Keratinocyte (primary cell): Measurements from ENCODE around the gene UGCG. TPM values are rescaled to one million over a fixed set of nuclear protein-coding genes. Genes with fewer than 3 reads are reported as not detected.

Experiments
- DNase-seq: peaks from one replicate; pipeline ENCODE4 v3.0.0-alpha.2; 2011; ENCODE audit warnings: low read depth, missing footprints, low spot score
- FAIRE-seq: peaks from 2 replicates; lab custom pipeline; 2011; peaks lifted over from hg19 to GRCh38; lab: Jason Lieb, UNC
- H2AFZ ChIP-seq: 2 replicates; pipeline ENCODE4 v1.6.0; 2012; ENCODE audit warnings: low read length, control low read depth, inconsistent platforms; ENCODE audit not compliant: control insufficient read depth
- H3K27ac ChIP-seq: 2 replicates; pipeline ENCODE4 v1.5.1; 2011; ENCODE audit warnings: low read length; ENCODE audit not compliant: control insufficient read depth, insufficient read depth
- H3K27me3 ChIP-seq: 3 replicates; pipeline ENCODE4 v1.6.0; 2011; ENCODE audit warnings: low read length; ENCODE audit not compliant: control insufficient read depth, insufficient read depth; ENCODE audit errors: extremely low read depth
- H3K36me3 ChIP-seq, 2 experiments: 2 replicates in 1 of 2; 3 replicates in 1 of 2; pipeline ENCODE4 v1.5.1; 2011; ENCODE audit warnings: low read length in 2 of 2, mild to moderate bottlenecking in 1 of 2; ENCODE audit not compliant: control insufficient read depth in 2 of 2, insufficient read depth in 2 of 2; ENCODE audit errors: extremely low read depth in 1 of 2
- H3K4me1 ChIP-seq: 3 replicates; pipeline ENCODE4 v1.5.1; 2011; ENCODE audit warnings: low read length; ENCODE audit not compliant: control insufficient read depth, insufficient read depth; ENCODE audit errors: extremely low read depth
- H3K4me2 ChIP-seq: 3 replicates; pipeline ENCODE4 v1.6.0; 2011; ENCODE audit warnings: low read depth, low read length; ENCODE audit not compliant: control insufficient read depth, insufficient read depth; ENCODE audit errors: extremely low read depth
- H3K4me3 ChIP-seq, 3 experiments: fragments of 200-600 bp in 1 of 3; sonication (generic) in 1 of 3; 2 replicates in 2 of 3; 3 replicates in 1 of 3; pipeline ENCODE4 v1.5.1; 2011 to 2016; ENCODE audit warnings: low read length in 3 of 3, mild to moderate bottlenecking in 3 of 3, control low read depth in 2 of 3, inconsistent platforms in 1 of 3, low read depth in 1 of 3, mixed read lengths in 1 of 3, mixed run types in 1 of 3, moderate library complexity in 1 of 3; ENCODE audit not compliant: control insufficient read depth in 2 of 3, insufficient read depth in 2 of 3; ENCODE audit errors: extremely low read depth in 1 of 3
- H3K79me2 ChIP-seq: 2 replicates; pipeline ENCODE4 v1.6.0; 2012; ENCODE audit warnings: low read length; ENCODE audit not compliant: control insufficient read depth, insufficient read depth
- H3K9ac ChIP-seq: 3 replicates; pipeline ENCODE4 v1.6.0; 2011; ENCODE audit warnings: low read length; ENCODE audit not compliant: control insufficient read depth, insufficient read depth; ENCODE audit errors: extremely low read depth
- H3K9me1 ChIP-seq: 3 replicates; pipeline ENCODE4 v1.6.0; 2011; ENCODE audit warnings: low read length; ENCODE audit not compliant: control insufficient read depth, insufficient read depth; ENCODE audit errors: extremely low read depth
- H3K9me3 ChIP-seq: 2 replicates; pipeline ENCODE4 v1.5.1; 2012; ENCODE audit warnings: low read depth, low read length; ENCODE audit not compliant: control insufficient read depth
- H4K20me1 ChIP-seq: 3 replicates; pipeline ENCODE4 v1.6.0; 2011; ENCODE audit warnings: low read length; ENCODE audit not compliant: control insufficient read depth, insufficient read depth; ENCODE audit errors: extremely low read depth
- EZH2 ChIP-seq: IDR thresholded peaks from one replicate; pipeline ENCODE4 v1.6.1; 2012; ENCODE audit warnings: inconsistent platforms, mild to moderate bottlenecking, low read length, moderate library complexity
- dilution Hi-C: fragments of 300-500 bp; cut with MboI; formaldehyde crosslinking; loops from one replicate; pipeline ENCODE4 v1.7.0; 2020; ENCODE audit warnings: low sequenced_read_pairs; ENCODE audit not compliant: extremely low pct_ligation_motif_present
- polyA plus RNA-seq, 5 experiments: library from polyadenylated mRNA; depleted of rRNA in 3 of 5; stranded (reverse) in 3 of 5; stranded (forward) in 1 of 5; unstranded in 1 of 5; fragments of >200 nt; gene quantifications; 1 replicate in 1 of 5; 2 replicates in 3 of 5; 3 replicates in 1 of 5; pipeline versions ENCODE4 v1.2.1 to v1.2.3, GENCODE V29; 2011 to 2012; ENCODE audit warnings: missing spikeins in 2 of 5, low read depth in 1 of 5, low replicate concordance in 1 of 5
- TF ChIP-seq, protein P1 (sequence below), 3 experiments: IDR thresholded peaks in 1 of 3; conservative IDR thresholded peaks in 1 of 3; optimal IDR thresholded peaks in 1 of 3; 2 replicates in 2 of 3; 3 replicates in 1 of 3; pipeline versions ENCODE3 to v1.5.1; 2011; ENCODE audit warnings: low read length in 3 of 3, mild to moderate bottlenecking in 3 of 3, moderate library complexity in 2 of 3, control low read depth in 1 of 3, inconsistent platforms in 1 of 3; ENCODE audit not compliant: insufficient read depth in 2 of 3; ENCODE audit errors: extremely low read depth in 1 of 3

The UGCG gene
- polyA plus RNA-seq, 1 donor (not counting 4 experiments of a cell fraction or from before 2014, with no cell fraction given) = 49.8 TPM

- no peaks in the 10 kb centered on the region for H3K9me3 ChIP-seq
- peaks cover 14% of the 10 kb centered on the region for H3K4me1 ChIP-seq
- no peak overlapping the region for H3K9ac ChIP-seq
- H3K27me3 ChIP-seq = no peaks in the 10 kb centered on the region
- H4K20me1 ChIP-seq = no peaks in the 10 kb centered on the region
- no peak overlapping the region for H2AFZ ChIP-seq
- TF ChIP-seq EZH2 = no peak
- TF ChIP-seq, protein P1, sequence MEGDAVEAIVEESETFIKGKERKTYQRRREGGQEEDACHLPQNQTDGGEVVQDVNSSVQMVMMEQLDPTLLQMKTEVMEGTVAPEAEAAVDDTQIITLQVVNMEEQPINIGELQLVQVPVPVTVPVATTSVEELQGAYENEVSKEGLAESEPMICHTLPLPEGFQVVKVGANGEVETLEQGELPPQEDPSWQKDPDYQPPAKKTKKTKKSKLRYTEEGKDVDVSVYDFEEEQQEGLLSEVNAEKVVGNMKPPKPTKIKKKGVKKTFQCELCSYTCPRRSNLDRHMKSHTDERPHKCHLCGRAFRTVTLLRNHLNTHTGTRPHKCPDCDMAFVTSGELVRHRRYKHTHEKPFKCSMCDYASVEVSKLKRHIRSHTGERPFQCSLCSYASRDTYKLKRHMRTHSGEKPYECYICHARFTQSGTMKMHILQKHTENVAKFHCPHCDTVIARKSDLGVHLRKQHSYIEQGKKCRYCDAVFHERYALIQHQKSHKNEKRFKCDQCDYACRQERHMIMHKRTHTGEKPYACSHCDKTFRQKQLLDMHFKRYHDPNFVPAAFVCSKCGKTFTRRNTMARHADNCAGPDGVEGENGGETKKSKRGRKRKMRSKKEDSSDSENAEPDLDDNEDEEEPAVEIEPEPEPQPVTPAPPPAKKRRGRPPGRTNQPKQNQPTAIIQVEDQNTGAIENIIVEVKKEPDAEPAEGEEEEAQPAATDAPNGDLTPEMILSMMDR (optimal IDR thresholded peaks at IDR 0.05 in 1 of 3, IDR thresholded peaks at IDR 0.05 in 1 of 3, conservative IDR thresholded peaks at IDR 0.05 in 1 of 3; ENCODE audit: extremely low read depth in 1 of 3, insufficient read depth in 2 of 3, low read length in 3 of 3) = no peak
- H3K9me1 ChIP-seq = no peaks in the 10 kb centered on the region
- dilution Hi-C loops = no loop called here
- H3K36me3 ChIP-seq = peaks cover 0 to 2% of the 10 kb centered on the region in 2 experiments
- H3K4me2 ChIP-seq = no peak overlapping the region
- no peak for DNase-seq
- no peak for FAIRE-seq
- H3K79me2 ChIP-seq = no peaks in the 10 kb centered on the region
- no peak overlapping the region for H3K27ac ChIP-seq
- H3K4me3 ChIP-seq = no peak overlapping the region
Observed at GRCh38 chr9:111940697-111941096, 44.1 kb downstream of the UGCG start.

DNA sequence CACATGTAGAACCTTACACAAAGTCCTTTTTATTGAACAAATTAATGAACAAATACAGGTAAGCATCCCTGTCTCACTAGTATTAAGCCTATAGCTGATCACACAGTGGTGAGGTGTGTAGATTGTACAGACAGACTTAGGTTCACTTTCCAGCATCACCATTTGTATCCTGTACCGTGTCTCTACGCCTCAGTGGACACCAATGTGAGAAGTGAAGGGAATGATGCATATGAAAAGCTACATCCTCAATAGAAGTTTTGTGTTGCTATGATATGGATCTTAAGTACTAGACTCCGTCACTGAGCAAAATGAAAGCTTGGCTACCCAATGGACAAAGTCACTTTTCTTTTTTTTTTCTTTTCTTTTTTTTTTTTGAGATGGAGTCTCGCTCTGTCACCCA is 46.6 kb downstream of the UGCG start:
- no peak overlapping the region for H3K9ac ChIP-seq
- no peaks in the 10 kb centered on the region for H3K9me3 ChIP-seq
- no peaks in the 10 kb centered on the region for H4K20me1 ChIP-seq
- no peaks in the 10 kb centered on the region for H3K79me2 ChIP-seq
- FAIRE-seq = no peak
- no peak overlapping the region for H2AFZ ChIP-seq
- H3K9me1 ChIP-seq = no peaks in the 10 kb centered on the region
- TF ChIP-seq EZH2 = no peak
- no peak overlapping the region for H3K27ac ChIP-seq
- H3K4me1 ChIP-seq = peaks cover 7% of the 10 kb centered on the region
- H3K36me3 ChIP-seq = no peaks in the 10 kb centered on the region
- no peak for DNase-seq
- H3K27me3 ChIP-seq = no peaks in the 10 kb centered on the region
- dilution Hi-C loops = no loop called here
- H3K4me3 ChIP-seq = no peak overlapping the region
- no peak overlapping the region for H3K4me2 ChIP-seq

GRCh38 chr9:111943746-111944145 is 47.1 kb downstream of the UGCG start:
- Histone ChIP-seq H3K27ac (no peak overlapping the region), H3K4me2 (no peak overlapping the region)

More at GRCh38 chr9:111943746-111944145, 47.1 kb downstream of the UGCG start:
- no peaks in the 10 kb centered on the region for H3K27me3 ChIP-seq
- no peak overlapping the region for H3K9ac ChIP-seq
- DNase-seq = no peak
- no peaks in the 10 kb centered on the region for H3K36me3 ChIP-seq
- H3K4me1 ChIP-seq = peaks cover 7% of the 10 kb centered on the region
- no peaks in the 10 kb centered on the region for H3K79me2 ChIP-seq
- dilution Hi-C loops = no loop called here
- no peaks in the 10 kb centered on the region for H4K20me1 ChIP-seq
- FAIRE-seq = no peak
- TF ChIP-seq EZH2 = no peak
- no peaks in the 10 kb centered on the region for H3K9me3 ChIP-seq
- H3K9me1 ChIP-seq = no peaks in the 10 kb centered on the region
- H3K4me3 ChIP-seq = no peak overlapping the region
- no peak overlapping the region for H2AFZ ChIP-seq
